Neural progenitor cell (in vitro differentiated cells): ENCODE measurements around the gene KLHL25.

Source experiments
- CTCF ChIP-seq: fragments of 200-600 bp; sonication (generic); IDR thresholded peaks from 2 replicates; pipeline ENCODE4 v1.5.1; 2017; ENCODE audit warnings: antibody characterized with exemption, mild to moderate bottlenecking
- EZH2phosphoT487 ChIP-seq: fragments of 200-600 bp; sonication (generic); IDR thresholded peaks from 2 replicates; pipeline ENCODE4 v1.6.1; 2017; ENCODE audit warnings: antibody characterized with exemption

DNA sequence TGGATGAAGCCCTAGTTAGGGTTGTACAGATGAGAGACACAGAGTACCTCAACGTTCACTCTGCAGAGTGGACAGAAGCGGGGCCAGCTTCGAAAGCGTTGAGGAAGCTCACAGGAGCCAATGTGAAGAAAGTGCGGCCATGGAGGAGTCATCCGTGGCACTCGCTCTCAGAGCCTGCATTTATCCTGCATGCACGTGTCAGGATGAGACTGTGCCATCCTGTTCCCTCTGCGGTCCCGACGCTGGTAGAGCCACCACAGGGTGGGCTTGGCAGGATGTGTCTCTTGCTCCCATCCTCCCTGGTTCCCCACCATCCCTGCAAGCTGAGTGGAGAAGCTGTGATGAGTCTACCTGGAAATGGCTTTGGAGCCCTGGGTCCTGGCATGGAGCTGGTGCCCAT, 39.3 kb downstream of the KLHL25 start:
- TF ChIP-seq CTCF (no peak), EZH2phosphoT487 (no peak)
